HG02852 (cell line): ENCODE data around the gene MICAL2.

Source experiments
- ATAC-seq: cut with Tn5 transposase; IDR thresholded peaks from one replicate; pipeline ENCODE4 v1.9.1; 2021; ENCODE audit warnings: mild to moderate bottlenecking, moderate library complexity; ENCODE audit not compliant: unreplicated experiment

Gene MICAL2

DNA sequence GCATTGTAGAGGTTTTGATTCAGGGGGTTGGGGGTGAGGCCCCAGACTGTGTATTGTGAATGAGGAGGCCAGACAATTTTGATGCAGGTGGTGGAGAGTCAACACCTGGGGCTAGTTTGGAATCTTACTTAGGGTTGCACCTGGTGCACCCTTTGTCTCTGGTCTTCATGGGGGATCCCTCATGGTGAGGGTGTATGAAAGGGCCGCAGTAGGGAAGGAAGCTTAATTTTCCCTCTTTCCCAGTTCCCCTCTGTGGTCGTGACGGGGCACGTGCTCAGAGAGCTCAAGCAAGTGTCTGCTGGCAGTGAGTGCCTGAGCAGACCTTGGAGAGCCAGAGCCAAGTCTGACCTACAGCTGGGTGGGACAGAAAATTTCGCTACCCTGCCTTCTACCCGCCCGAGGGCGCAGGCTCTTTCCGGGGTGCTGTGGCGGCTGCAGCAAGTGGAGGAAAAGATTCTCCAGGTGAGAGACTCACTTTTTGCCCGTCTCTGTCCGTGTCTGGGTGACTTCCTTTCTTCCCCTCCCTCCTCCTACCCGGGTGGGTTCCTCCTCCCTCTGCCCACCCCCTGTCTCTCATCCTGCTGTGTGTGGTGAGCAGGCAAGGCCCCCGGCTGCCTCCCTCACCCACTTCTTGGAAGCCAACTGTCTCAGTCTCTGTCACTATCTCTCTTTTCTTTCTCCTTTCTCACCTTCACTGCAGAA lies 131.7 kb downstream of the MICAL2 start:
- ATAC-seq, result no peak

DNA sequence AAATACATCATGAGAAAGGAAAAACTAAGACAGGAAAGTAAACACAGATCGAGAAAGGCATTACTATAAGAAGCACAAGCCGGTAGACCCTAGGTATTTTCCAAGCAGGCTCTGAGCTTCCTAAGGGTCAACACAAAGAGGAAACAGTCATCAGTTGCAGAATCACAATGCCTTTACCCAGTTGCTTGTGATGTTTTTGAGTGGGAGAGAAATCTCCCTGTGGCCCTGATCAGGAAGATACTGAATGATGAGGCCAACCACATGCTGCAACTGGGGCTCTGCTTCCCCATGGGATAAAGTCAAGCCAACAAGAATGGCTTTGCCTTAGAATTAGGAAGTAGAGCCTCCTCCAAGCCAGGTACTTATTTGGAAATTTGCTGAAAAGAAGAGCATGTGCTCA lies 132.6 kb downstream of the MICAL2 start:
- no peak for ATAC-seq

DNA sequence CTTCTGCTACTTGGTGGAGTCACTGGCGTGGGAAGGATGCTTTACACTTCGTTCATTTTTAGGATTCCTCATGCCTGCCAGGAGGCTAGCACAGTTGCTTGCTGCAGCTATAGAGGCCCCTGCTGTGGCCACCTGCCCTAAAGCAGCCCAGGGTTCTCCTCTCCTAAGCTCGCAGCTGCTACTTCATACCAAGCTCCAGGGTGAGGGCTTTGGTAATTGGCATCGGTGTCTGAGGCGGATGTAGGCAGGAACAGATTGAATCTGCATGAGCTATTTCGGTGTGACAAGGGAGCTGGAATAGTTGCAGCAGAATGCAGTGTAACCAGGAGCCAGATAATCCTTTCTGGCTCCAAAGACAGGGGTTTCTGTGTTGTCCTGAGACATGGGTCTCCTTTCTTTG lies 133.1 kb downstream of the MICAL2 start:
- ATAC-seq, result no peak

DNA sequence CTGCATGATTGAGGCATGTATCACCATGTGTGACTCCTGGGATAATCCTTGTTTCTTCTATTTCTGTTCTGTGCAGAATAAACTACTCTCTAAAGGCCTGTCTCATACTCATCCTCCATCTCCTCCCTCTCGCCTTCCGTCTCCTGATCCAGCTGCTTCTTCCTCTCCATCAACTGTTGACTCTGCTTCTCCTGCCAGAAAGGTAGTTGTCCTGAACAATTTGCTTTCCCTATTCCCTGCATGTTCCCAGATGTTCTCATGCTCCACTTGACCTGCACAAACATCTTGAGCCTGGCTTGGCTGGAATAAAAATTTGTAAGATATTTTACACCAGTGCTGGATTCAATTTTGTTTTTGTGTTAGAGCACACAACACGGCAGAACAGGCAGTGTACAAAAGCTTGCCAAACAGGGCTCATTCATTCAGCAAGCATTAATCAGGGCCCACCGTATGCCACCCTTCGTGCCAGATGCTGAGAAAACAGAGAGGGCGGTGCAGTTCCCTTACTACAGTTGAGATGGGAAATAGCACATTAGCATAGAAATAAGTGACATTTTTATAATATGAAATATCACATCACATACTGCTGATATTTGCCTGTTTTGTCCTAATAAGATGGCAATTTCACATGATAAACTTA lies 133.6 kb downstream of the MICAL2 start:
- no peak for ATAC-seq

DNA sequence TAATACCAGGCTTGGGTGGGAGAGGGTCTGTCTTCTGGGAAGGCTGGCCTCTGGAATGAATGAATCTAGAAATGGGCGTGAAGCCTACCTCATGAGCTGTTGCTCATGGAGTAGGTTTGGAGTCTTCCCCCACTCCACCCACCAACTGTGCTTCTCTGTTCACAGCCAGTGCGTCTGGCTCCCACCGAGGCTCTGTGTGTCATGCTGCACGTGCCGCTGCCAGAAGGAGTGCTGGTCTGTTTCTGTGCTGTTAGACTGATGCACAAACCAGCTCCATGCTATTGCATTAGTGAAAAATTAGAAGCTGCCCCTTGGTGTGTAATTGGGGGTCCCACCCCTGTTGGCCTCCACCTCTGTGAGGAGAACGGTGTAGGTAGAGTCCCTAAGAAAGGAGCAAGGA lies 134.7 kb downstream of the MICAL2 start:
- no peak for ATAC-seq

DNA sequence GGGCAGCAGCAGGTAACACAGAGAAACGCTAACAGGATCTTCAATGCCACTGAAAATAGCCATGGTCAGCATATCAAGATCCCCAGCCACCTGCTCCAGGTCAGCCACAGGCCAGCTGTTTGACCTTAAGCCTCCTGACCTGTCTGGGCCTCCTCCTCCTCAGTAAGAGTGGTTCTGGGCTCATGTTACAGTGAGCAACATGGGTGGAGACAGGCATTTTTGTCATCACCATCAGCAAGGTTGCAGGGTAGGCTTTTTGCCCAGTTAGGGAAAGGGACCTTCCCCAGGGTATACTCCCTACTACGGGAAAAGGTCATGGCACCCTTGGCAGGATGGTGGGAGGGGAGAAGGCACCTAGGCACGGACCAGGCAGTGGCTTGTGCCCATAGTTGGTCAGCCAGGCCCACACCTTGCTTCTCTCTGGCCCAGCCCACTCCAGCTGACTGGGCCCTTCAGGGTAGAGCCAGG lies 135.2 kb downstream of the MICAL2 start:
- ATAC-seq, result no peak

DNA sequence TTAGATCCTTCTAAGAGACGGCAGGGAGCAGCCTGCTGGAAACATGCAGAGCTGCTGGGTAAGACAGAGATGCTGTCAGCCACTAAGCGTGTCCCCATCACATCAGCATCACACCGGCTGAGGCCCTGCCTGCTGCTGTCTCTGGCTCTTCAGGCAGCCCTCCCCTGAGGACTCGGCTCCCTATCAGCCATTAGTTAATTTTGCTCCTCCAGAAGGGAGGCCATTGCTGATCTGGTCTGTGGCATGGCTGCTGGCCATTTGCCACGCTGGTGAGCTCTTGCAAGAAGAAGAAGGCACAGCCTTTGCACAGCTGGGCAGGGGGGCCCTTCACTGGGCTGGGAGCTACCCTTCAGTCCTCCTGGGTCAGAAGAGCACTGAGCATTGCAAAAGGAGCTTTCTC lies 135.8 kb downstream of the MICAL2 start:
- ATAC-seq, result no peak

DNA sequence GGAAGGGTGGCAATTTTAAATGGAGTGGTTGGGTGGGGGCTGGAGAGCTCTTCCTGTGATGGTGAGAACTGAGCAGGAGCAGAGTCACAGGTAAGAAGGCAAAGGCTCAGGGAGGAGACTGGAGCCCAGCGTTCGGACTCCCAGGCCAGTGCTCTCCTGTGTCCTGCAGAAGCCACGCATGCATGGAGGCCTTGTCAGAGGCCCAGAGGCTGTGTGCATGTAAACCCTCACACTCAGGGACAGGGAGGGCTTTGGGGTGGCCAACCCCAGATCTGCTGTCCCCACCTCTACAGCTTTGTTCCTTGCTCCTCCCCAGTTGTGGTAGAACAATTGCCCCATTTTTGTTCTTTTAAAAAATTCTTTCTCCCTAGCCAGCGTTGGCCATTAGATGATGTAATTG lies 136.6 kb downstream of the MICAL2 start:
- ATAC-seq, result no peak

DNA sequence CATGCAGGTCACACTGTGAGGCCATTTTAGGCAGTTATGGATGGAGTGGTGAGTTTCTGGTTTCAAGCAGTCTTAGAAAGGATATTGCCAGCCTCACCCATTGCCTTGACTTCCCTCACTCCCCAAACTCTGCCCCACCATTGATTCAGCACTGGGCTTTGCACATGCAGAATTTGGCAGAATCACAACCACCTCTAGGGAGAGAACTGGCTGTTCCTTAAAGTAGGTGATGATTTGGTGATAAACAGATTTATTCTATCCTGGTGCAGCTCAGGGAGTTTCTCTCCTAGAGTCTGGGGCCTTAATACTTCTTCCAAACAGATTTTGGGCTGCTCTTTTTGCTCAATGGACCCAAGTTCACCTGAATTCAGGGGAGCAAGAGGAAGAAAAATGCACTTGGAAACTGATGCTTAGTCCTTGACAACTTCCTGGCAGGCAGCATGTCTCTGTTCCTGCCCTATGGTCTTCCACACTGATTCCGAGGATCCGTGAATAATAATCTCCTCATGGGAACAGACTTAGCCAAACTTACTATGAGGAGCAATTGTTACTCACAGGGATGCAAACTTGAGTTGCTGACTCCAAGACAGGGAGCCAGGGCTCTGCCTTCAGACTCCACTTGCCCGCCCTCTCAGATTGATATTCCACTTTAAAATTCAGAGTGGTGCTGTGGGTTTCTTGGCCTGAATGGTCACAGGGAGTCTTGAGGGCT lies 137.3 kb downstream of the MICAL2 start:
- ATAC-seq, result no peak

DNA sequence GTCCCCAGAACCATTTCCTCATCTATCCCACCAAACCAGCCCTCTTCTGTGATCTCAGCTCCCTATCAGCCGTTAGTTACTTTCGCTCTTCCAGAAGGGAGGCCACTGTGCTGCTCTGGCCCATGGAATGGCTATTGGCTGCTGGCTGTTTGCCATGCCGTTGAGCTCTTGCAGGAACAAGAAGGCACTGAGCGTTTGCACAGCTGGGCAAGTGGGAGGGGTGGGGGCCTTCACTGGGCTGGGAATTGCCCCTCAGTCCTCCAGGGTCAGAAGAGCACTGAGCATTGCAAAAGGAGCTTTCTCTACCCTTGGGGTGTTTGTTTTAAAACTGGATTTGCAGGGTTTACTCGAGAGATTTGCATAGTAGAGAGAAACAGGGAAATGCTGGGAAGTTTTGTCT lies 137.9 kb downstream of the MICAL2 start:
- ATAC-seq, result no peak

DNA sequence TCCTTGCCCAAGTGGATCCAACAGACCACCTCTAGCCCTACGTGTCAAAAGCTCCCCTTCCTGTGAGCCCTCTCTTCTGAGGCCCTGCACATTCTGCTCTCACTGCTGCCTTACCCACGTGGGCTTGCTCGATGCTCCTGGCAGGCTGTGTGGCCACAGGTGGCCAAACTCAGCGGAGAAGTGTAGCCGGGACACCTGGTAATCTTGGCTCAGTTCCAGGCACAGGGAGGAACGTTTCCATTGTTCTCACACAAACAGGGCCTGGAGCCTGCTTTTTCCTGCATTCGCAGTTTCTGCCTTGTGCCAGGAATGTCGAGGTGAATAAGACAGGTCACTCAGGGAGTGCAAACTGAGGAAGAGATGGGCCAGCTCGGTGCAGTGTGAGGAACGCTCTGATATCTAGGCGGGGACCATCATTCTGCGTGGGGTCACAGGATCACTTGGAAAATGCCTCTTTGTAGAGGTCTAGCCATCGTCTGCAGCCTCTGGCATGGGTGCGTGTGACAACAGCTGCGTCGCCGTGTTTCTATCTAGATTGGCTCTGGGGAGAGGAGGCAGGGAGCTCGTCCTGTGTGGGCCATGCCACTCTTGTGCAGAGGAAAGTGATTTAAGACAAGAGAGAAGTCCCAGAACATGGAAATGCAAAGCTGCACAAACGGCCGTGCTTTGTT lies 139.3 kb downstream of the MICAL2 start:
- no peak for ATAC-seq

DNA sequence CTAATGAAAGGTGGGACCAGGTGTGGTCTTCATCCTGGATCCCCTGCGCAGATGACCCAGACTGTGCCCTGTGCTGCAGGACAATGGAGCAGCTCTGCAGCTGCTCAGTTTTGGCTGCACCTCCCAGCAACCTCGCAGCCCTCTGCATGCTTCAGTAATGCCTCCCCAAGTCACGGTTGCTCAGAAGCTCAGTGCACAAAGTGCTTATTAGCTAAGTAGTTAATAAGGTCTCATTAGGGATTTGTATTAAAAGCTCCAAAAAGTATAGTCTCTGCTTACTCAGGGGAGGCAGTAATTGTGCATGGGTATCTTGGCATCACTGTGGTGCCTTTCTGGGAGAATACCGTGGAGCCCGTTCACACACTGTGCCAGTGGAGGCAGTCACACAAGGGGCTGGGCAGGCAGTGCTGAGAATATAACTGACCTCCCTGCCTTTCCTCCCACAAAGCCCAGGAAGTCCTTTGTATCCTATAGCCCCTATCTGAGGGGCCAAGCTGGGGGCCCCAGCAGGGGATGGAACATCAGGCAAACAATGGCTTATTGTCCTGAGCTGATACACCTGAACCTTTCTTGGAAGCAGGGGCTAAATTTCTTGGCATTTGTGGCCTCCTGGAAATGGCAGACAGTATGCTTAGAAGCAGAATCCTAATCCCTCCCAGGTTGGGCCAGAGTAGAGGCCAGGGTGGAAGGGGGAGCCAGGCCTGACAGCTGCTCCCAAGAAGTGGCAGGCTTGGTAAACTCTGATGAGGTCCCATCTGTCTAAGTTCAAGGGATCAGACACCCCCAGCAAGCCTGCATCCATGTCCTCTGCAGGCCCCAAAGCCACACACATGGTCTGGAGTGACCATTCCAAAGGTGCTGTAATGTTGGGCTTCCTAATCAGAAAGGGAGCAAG lies 141.5 kb downstream of the MICAL2 start:
- ATAC-seq, result no peak

DNA sequence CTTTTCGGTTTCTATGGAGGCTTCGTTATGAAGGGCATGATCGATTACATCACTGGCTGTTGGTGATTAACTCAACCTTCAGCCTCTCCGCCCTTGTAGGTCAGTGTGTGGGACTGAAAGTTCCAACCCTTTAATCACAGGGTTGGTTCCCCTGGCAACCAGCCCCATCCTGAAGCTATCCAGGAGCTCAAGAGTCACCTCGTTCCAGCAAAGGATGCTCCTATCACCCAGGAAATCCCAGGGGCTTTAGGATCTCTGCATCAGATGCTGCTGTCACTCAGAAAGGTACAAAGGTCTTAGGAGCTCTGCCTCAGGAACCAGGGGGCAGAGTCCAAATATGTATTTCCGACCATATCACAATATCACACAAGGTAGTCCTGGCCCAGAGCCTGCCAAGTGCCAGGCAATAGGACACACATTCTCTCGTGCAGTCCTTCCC lies 143.5 kb downstream of the MICAL2 start:
- no peak for ATAC-seq

DNA sequence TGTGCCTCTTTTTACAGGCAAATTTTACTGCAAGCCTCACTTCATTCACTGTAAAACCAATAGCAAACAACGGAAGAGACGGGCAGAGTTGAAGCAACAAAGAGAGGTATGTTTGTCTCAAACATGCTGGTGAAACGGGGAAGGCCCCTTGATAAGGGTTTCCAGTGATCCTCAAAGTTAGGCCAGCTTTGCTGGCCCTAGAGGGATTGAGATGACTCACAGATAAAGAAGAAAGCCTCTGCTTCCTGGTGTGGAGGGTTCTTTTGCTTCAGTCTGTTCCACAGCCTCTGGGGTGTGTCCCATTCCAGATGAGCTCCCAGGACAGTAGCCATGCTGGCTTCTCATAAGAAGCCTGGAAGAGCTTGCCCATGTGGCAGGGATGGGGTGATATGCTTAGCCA lies 148.1 kb downstream of the MICAL2 start:
- no peak for ATAC-seq

DNA sequence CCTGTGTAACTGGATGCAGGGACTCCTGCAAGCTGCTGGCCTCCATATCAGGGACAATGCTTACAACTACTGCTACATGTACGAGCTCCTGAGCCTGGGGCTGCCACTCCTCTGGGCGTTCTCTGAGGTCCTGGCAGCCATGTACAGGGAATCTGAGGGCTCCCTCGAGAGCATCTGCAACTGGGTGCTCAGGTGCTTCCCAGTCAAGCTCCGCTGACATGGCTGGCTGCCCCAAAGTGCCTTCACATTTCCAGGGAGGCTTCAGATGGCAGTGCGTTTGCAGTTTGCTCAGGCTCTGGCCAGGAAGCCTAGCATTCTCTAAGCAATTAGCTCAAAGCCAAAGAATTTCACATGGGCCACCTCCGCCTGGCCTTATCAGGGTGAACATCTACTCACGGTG lies 149.6 kb downstream of the MICAL2 start:
- no peak for ATAC-seq

DNA sequence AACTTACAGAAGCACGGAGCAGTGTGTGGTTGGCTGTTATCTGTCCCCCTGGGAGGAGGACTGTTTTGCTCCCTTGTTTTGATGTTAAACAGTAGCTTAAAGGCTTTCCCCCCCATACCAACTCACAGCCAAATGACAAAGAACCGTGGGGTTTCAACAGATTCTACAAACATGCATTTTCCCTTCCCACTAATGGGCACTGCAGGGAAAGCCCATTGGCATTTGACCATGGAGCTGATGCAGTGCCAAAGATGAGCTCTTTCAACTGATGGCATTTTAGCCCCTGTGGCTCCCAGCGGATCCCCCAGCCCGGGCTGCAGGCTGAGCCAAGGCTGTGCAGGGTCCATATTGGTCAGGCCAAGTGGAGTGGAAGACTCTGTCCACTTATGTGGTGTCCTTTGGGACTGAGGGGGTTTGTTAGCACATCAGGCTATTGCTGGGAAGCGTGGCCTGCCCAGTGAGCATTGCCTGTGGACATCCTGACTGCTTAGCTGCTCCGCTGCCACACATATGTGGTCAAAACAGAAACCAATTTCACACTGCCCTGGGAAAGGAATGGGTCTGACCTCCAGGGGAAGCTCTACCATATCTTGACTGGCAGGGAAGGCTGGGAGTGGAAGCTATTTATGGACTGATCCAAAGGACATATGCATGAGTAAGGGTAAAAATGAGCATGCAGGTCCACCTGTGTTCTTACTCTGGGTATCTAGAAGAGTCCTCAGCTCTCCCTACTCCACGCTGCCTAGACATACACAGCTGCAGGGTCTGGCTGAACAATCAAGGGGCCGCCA lies 150.5 kb downstream of the MICAL2 start:
- ATAC-seq, result no peak

DNA sequence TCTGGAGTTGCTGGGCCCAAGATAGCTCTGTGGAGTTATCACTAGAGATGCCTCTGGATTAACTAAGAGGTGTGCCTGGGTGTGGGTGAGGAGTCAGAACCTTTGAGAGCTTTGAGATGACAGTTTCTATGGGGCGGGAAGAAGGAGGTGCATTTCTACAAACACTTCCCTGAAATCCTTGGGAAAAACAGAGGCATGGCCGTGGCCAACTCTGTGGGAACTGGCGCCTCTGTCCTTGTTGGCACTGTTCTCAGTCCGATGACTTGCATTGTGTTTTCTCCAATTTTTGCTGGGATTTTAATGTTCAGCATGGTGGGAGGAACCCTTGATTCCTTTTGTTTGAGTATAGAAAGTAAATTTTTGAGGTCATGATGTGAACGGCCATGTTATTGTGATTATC lies 151.2 kb downstream of the MICAL2 start:
- no peak for ATAC-seq

DNA sequence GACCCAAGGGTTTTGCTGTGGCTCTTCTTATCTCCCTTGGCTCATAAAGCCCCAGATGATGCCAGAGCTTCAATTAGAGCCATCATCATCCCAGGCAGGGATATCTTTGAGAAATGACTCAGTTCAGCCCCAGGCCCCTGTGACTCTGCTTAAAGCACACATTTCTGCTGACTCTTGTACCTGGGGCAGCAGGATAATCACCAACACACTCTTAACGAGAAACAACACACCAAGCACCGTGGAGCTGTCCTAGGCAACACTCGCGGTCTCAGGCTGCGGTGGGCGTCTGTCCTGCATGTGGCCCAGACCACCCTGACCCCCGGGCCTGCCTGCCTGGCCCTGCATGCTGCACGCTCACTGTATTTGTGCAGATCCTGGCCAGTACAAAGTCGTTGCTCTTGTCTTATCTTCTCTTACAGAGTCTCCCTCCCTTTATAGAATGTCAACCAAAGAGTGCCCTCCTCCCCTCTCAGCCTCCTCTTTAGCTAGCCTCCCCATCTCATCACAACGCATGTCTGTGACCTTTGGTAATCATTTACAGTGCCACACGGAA lies 152.8 kb downstream of the MICAL2 start:
- ATAC-seq, result no peak

DNA sequence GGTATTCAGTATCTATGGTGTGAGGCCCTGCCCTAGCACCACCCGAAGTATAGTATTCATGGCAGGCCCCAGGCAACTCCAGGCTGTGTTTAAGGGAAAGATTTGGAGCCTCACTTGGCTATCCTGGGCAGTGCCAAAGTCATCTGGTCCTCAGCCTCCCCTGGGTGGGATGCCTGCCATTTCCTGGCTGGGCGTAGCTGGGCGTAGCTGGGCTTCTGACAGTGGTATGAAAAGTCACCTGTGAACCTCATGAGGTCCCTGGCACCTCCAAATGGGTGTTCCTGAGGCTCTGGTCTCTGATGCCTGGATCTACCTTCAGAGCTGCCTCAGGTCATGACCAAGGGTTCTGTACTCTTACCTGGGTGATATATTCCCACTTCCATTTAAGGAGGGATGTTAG lies 154.0 kb downstream of the MICAL2 start:
- ATAC-seq, result no peak
